ENCODE results near the gene GSTA3.
"Not testable (repeated sequence)": the region's sequence is repeated elsewhere in the genome, so short reads cannot be mapped to it uniquely, and the experiment has no call there.

Gene GSTA3

GRCh38 chr6:52909531-52909930 lies at the start of gene GSTA3:
Gene GSTA3 (minus strand): TSS chr6:52909698. CDS start chr6:52905834, 3,864 bp downstream.
- DNase-seq, result no peak

DNA sequence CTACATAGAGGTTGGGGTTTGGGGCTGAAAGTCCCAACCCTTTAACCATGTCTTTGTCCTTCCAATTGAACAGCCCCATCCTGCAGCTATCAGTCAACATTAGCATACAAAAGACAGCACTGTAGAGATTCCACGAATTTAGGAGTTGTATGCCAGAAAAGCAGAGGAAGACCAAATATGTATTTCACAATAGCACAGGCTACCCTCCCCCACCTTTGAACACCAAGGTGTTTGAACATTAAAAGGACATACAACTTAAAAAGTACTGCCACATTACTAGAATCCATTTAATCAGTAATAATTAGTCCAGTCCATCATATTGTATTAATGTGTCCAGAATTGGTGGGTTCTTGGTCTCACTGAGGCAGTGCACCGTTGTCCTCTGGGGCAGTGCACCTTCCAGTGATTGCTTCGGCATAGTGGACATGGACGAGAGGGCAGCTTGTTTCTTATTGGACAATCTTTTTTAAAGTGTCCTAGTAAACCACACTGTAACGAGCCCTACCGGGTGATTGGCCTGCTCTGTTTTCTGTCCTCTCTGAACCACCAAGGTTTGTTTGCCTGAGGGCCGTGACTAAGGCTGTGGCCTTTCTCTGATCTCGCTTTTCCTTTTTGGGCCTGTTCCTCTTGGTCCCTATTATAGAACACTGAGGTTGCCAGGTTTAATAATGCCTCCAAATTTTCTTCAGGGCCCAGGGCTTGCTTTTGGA lies 49.2 kb upstream of the GSTA3 start:
- no peak for DNase-seq

- no peak for DNase-seq
Measured at GRCh38 chr6:52955871-52956270, 46.4 kb upstream of the GSTA3 start.

GRCh38 chr6:52953911-52954839 lies 44.7 kb upstream of the GSTA3 start:
- DNase-seq, result no peak

DNA sequence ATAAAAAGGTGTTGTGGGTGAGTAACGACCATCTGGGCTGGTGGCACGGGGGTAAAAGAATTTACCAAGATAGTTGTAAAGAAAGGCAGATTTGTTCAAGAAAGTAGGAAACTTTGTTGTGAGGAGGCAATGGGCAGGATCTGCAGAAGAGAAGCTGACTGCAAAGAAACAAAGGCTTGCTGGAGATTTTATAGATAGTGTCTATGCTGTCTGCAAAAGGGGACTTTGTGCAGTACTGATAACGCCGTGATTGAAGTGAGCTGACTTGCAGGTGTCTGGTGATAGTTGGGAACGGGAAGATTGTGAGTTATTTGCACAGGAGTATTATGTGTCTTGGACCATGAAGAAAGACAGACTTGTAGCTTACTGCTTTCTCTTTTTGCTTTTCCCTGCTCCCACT lies 36.8 kb upstream of the GSTA3 start:
- no peak for DNase-seq

GRCh38 chr6:52942821-52943220 lies 33.3 kb upstream of the GSTA3 start:
- not testable (repeated sequence) for DNase-seq

- no peak for DNase-seq
Measured at GRCh38 chr6:52942221-52942620, 32.7 kb upstream of the GSTA3 start.

DNA sequence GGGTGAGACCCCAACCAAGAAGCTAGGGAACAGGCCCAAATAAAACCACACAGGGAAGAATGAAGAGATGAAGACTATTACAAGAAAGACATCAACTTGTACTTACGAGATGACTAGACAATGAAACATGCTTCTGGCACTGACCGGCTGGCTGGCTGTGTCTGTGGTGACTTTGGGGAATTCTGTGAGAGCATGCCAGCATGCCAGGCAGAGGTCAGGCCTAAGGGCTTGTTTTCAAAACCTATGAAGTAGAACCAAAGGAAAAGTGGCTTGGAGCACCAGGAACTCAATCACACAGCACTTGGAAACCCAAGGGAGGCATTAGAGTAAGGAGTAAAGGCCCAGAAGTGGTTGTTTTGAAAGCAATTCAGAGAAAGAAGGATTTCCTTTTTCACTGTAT lies 28.4 kb upstream of the GSTA3 start:
- no peak for DNase-seq

DNA sequence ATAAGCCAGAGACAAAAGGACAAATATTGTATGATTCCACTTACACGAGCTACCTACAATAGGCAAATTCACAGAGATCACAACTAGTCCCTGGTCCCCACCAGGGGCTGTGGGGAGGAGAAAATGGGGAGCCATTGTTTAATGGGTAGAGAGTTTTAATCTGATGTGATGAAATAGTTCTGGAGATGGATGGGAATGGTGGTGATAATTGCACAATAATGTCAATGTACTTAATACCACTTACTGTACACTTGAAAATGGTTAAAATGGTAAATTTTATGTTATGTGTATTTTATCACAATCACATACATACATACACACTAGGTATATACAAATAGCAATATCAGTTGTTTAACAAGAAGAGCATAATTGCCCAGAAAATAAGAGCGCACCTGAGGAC lies 24.3 kb upstream of the GSTA3 start:
- no peak for DNase-seq

DNA sequence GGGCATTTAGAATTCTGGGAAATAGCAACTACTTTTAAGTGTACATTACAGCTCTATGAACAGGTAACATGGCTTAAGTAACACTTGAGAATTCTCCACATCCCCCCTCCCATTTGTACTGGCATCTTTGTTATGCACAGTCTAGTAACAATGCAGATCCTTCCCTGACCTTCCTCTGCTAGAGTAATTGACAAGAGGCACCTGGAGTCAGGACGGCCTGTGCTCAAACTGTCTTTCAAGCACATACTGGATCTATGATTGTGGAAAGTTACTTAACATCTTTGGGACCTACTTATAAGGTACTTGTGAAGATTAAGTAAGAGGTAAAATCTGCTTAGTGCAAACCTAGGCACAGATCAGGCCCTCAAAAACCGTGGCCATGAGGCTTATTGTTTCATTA lies 21.9 kb upstream of the GSTA3 start:
- DNase-seq, result peak; percentile 72 to 96

GRCh38 chr6:52929321-52930164 lies 20.0 kb upstream of the GSTA3 start:
- DNase-seq, result no peak

DNA sequence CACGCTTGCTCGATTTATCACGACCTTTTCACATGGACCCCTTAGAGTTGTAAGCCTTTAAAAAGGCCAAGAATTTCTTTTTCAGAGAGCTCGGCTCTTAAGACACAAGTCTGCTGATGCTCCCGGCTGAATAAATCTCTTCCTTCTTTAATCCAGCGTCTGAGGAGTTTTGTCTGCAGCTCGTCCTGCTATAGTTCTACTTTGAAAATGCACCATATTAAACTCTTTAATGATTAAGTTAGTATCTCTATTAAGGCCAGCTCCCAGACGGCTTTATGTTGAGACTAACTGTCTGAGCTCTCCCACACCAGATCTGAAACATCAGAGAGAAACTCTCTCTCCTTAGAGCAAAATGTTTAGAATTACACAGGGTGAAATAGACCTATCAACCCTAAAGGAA lies 18.0 kb upstream of the GSTA3 start:
- no peak for DNase-seq

- DNase-seq, result no peak
Measured at GRCh38 chr6:52925919-52926792, 16.7 kb upstream of the GSTA3 start.

DNA sequence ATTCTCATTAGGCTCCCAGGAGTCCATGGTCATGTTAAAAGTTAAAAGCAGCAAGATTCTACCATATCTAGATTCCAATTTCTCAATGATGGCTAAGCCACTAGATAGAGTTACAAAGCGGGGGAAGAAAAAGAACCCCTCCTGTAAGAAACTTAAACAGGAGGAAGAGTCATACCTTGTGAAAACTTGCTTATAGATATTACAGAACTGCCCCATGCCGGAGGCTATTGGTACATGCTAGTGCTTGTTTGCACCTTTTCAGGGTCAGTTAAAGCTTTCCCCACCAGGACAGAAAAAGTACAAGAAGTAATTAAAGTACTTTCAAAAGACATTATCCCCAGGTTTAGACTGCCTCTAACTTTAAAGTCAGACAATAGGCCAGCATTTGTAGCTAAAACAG lies 15.5 kb upstream of the GSTA3 start:
- no peak for DNase-seq

DNA sequence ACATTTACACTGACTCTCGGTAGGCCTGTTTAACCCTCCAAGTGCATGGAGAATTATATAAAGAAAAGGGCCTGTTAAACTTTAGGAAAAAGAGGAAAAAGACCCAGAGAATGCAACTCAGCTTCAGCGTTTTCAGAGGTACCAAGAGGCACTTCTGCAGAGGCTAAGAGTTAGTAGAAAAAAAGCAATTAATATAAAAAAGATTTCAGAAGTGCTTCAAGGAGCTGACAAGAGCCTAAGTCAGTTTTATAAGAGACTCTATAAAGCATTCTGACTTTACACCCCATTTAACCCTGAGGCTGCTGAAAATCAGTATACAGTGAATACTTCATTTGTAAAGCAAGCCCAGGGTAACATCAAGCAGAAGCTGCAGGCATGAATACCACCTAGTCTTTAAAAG lies 14.2 kb upstream of the GSTA3 start:
- DNase-seq, result not testable (repeated sequence)

GRCh38 chr6:52922161-52922560 lies 12.7 kb upstream of the GSTA3 start:
- no peak for DNase-seq

GRCh38 chr6:52921743-52922142 lies 12.2 kb upstream of the GSTA3 start:
- no peak for DNase-seq

- DNase-seq, result not testable (repeated sequence)
Measured at GRCh38 chr6:52919511-52919910, 10.0 kb upstream of the GSTA3 start.

DNA sequence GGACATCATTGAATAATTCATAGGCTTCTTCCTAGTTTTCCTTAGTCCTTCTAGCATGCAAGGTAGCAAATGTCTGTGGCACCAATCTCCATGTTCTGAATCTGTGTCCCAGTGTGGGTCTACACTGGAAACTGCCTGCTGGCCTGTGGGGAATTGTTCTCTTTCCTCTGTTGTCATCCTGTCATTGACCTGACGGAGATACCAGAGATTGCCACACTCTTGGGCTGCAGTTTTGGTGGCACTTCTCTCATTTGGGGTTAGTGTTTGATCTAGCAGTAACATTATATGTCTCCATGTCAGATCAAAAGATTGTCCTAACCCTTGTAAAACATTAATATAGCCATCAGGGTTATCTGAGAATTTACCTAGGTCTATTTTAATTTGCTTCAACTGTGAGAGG lies 9.3 kb upstream of the GSTA3 start:
- DNase-seq, result not testable (repeated sequence)

DNA sequence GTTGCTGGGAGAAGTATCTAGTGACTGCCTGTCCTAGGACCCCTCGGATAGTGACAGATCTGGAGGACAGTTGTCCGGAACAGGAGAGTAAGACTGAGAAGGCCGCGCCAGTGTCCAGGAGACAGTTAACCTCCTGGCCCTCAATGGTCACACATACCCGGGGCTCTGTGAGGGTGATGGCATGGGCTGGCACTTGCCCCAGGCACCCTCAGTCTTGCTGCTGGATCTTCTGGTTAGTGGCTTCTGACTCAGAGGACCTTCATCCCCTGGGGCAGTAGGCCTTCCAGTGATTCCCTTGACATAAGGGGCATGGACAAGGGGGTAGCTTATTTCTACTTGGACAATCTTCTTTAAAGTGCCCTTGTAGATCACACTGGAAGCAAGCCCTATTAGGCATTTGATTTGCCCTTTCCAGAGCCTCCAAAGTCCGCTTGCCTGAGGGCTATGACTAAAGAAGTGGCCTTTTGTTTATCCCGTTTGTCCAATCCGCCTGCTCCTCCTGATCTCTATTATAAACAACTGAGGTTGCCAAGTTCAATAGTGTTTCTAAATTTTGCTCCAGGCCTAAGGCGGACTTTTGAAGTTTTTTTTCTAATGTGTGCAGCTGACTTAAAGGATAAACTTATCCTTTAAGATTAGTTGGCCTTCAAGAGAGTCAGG lies 8.7 kb upstream of the GSTA3 start:
- DNase-seq, result not testable (repeated sequence)

DNA sequence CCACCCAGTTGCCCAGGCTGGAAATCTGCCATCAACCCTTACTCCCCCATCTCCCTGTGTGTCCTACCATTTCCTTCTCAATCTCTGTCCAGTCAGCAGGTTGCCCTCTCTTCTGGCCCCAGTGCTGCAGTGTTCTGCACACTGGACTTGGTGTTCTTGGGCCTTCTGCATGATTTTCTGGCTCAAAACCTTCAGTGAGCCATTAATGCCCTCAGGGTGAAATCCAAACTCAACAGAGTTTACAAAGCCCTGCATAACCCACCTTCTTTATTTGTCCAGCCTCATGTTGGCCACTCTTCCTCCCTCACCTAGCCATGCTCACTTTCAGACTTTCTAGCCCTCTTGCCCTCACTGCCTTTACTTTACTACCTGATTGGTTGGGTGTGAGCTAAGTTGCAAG lies 5.0 kb upstream of the GSTA3 start:
- DNase-seq, result no peak

DNA sequence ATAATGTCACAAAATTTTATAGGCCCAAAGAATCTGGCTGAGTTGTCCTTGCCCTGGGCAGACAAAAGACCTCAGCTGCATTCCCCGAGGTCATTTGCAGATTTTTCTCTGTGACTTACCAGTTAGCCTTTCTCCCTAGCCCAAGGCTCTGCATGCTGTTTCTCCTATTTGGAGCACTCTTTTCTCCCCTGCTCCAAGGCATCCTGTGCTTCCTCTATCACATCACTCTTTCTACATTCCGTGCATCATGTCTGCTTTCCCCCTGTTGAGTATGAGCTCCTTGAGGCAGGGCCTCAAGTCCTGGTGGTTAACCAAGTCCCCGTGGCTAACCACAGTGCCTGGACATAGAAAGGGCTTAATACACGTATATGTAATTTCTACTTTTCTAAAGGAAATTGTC lies 593 bp upstream of the GSTA3 start:
- no peak for DNase-seq

All from NCI-H524 (cell line).